Spinal cord (tissue), 10 donors: ENCODE data around the gene SCAPER. TPM values are rescaled to one million over a fixed set of nuclear protein-coding genes. Genes with fewer than 3 reads are reported as not detected.

Source experiments
- DNase-seq, 6 donors: peaks; one replicate each; pipeline versions ENCODE4 v3.0.0 to v3.0.0-alpha.2; 2013 to 2015; ENCODE audit warnings: low spot score in 6 of 6, low read depth in 4 of 6
- H3K27ac ChIP-seq: one replicate; pipeline ENCODE4 v1.5.1; 2013; ENCODE audit warnings: low read depth, low read length, control low read depth
- H3K27me3 ChIP-seq: one replicate; pipeline ENCODE4 v1.6.1; 2013; ENCODE audit warnings: low read length; ENCODE audit not compliant: control insufficient read depth, insufficient read depth
- H3K36me3 ChIP-seq: one replicate; pipeline ENCODE4 v1.6.1; 2013; ENCODE audit warnings: low read length; ENCODE audit not compliant: control insufficient read depth, insufficient read depth
- H3K4me1 ChIP-seq: one replicate; pipeline ENCODE4 v1.6.1; 2013; ENCODE audit warnings: low read length; ENCODE audit not compliant: control insufficient read depth, insufficient read depth
- H3K4me3 ChIP-seq: one replicate; pipeline ENCODE4 v1.5.1; 2013; ENCODE audit warnings: low read depth, low read length, control low read depth
- H3K9me3 ChIP-seq: one replicate; pipeline ENCODE4 v1.6.1; 2013; ENCODE audit warnings: low read length; ENCODE audit not compliant: control insufficient read depth, insufficient read depth
- WGBS: methylation state at CpG from one replicate; pipeline ENCODE4 v1.1.5; 2013; ENCODE audit warnings: missing lambda C conversion rate; ENCODE audit not compliant: insufficient coverage; 5-methylcytosine and 5-hydroxymethylcytosine counted together
- polyA plus RNA-seq, 2 donors: library from polyadenylated mRNA; unstranded; fragments of 120-200 nt; gene quantifications; one replicate each; pipeline ENCODE4 v1.2.1, GENCODE V29; 2013; ENCODE audit not compliant: insufficient read length in 2 of 2
- total RNA-seq, 2 donors: library from RNA; depleted of rRNA in 1 of 2; stranded (reverse); fragments of 120-200 nt in 1 of 2; fragments of >200 nt in 1 of 2; gene quantifications; one replicate each; pipeline versions ENCODE4 v1.2.3 to v1.2.4, GENCODE V29; 2013 to 2014
- donor health status: healthy.

The SCAPER gene
- total and polyA plus RNA-seq, 4 donors = 33.2 to 70.3 (median 46.9) TPM

- under 1% methylated on average over 53 of the region's 53 CpGs for WGBS
- Histone ChIP-seq H3K27ac (no peak overlapping the region), H3K36me3 (no peaks in the 10 kb centered on the region), H3K27me3 (peaks cover 98% of the 10 kb centered on the region), H3K4me3 (peak overlapping the region; percentile 7), H3K4me1 (peaks cover 65% of the 10 kb centered on the region), H3K9me3 (no peaks in the 10 kb centered on the region)
- DNase-seq = peak in 2 of 6 donors; percentile 80 to 83
These were observed 564.8 kb downstream of the SCAPER start for GRCh38 chr15:76340198-76340802.

- Histone ChIP-seq H3K36me3 (no peaks in the 10 kb centered on the region), H3K27ac (no peak overlapping the region), H3K4me3 (no peak overlapping the region), H3K27me3 (peaks cover 98% of the 10 kb centered on the region), H3K9me3 (no peaks in the 10 kb centered on the region), H3K4me1 (peaks cover 70% of the 10 kb centered on the region)
- DNase-seq = peak in 1 of 6 donors; percentile 78
- 5% methylated on average over 48 of the region's 48 CpGs for WGBS
These were observed 565.6 kb downstream of the SCAPER start for GRCh38 chr15:76339305-76340197.

GRCh38 chr15:76338486-76339304 lies 566.4 kb downstream of the SCAPER start:
- 7% methylated on average over 24 of the region's 26 CpGs for WGBS
- Histone ChIP-seq H3K9me3 (no peaks in the 10 kb centered on the region), H3K27me3 (peaks cover 98% of the 10 kb centered on the region), H3K4me1 (peaks cover 70% of the 10 kb centered on the region), H3K4me3 (no peak overlapping the region), H3K36me3 (no peaks in the 10 kb centered on the region), H3K27ac (no peak overlapping the region)
- DNase-seq = peak in 1 of 6 donors; percentile 55

GRCh38 chr15:76337696-76338485 lies 567.2 kb downstream of the SCAPER start:
- DNase-seq = peak in 2 of 6 donors; percentile 39 to 63
- peaks cover 68% of the 10 kb centered on the region for H3K4me1 ChIP-seq
- H3K27me3 ChIP-seq = peaks cover 98% of the 10 kb centered on the region
- H3K27ac ChIP-seq = no peak overlapping the region
- H3K36me3 ChIP-seq = no peaks in the 10 kb centered on the region
- WGBS = under 1% methylated on average over 89 of the region's 89 CpGs
- H3K9me3 ChIP-seq = no peaks in the 10 kb centered on the region
- no peak overlapping the region for H3K4me3 ChIP-seq

- H3K4me3 ChIP-seq = no peak overlapping the region
- DNase-seq = peak in 2 of 6 donors; percentile 63 to 66
These were observed 568.0 kb downstream of the SCAPER start for GRCh38 chr15:76337059-76337695.

GRCh38 chr15:76336254-76337058 lies 568.7 kb downstream of the SCAPER start, which contains the start of gene ISL2:
ISL2 (plus strand) TSS chr15:76336773; CDS start chr15:76336884, 111 bp downstream.
- peaks cover 91% of the 10 kb centered on the region for H3K27me3 ChIP-seq
- H3K4me3 ChIP-seq = no peak within 1 kb of the TSS
- WGBS = under 1% methylated on average over 25 of the region's 40 CpGs
- peak in 2 of 6 donors; percentile 46 to 50 for DNase-seq
- no peaks in the 10 kb centered on the region for H3K36me3 ChIP-seq
- no peak within 1 kb of the TSS for H3K27ac ChIP-seq
- H3K4me1 ChIP-seq = peaks cover 55% of the 10 kb centered on the region
- no peaks in the 10 kb centered on the region for H3K9me3 ChIP-seq

More at GRCh38 chr15:76337059-76337695, 568.0 kb downstream of the SCAPER start:
- no peak overlapping the region for H3K27ac ChIP-seq
- H3K4me1 ChIP-seq = peaks cover 62% of the 10 kb centered on the region
- WGBS = 2% methylated on average over 19 of the region's 25 CpGs
- peaks cover 98% of the 10 kb centered on the region for H3K27me3 ChIP-seq
- H3K9me3 ChIP-seq = no peaks in the 10 kb centered on the region
- no peaks in the 10 kb centered on the region for H3K36me3 ChIP-seq

- Histone ChIP-seq H3K9me3 (no peaks in the 10 kb centered on the region), H3K4me1 (peaks cover 46% of the 10 kb centered on the region), H3K36me3 (no peaks in the 10 kb centered on the region), H3K27ac (no peak overlapping the region), H3K27me3 (peaks cover 82% of the 10 kb centered on the region), H3K4me3 (no peak overlapping the region)
- peak in 3 of 6 donors; percentile 19 to 68 (median 57) for DNase-seq
- WGBS = 3% methylated on average over 22 of the region's 39 CpGs
These were observed 569.6 kb downstream of the SCAPER start for GRCh38 chr15:76335307-76336253.
